ENCODE data around the gene FCAMR.

FCAMR gene

GRCh38 chr1:206987873-206988272 is 17.6 kb upstream of the FCAMR start:
- no peak for DNase-seq

- no peak for DNase-seq
Measured at GRCh38 chr1:206986885-206987284, 16.6 kb upstream of the FCAMR start.

- no peak for DNase-seq
Measured at GRCh38 chr1:206986402-206986801, 16.1 kb upstream of the FCAMR start.

GRCh38 chr1:206985162-206985749 is 15.0 kb upstream of the FCAMR start:
- no peak for DNase-seq

GRCh38 chr1:206982216-206982615 is 12.0 kb upstream of the FCAMR start:
- no peak for DNase-seq

GRCh38 chr1:206979379-206980043 is 9.3 kb upstream of the FCAMR start:
- no peak for DNase-seq

- no peak for DNase-seq
Measured at GRCh38 chr1:206978259-206978658, 8.0 kb upstream of the FCAMR start.

- no peak for DNase-seq
Measured at GRCh38 chr1:206975306-206975705, 5.0 kb upstream of the FCAMR start.

- DNase-seq = no peak
Measured at GRCh38 chr1:206974140-206974539, 3.9 kb upstream of the FCAMR start.

- DNase-seq = no peak
Measured at GRCh38 chr1:206972728-206973127, 2.5 kb upstream of the FCAMR start.

- no peak for DNase-seq
Measured at GRCh38 chr1:206971029-206971655, 882 bp upstream of the FCAMR start.

- no peak for DNase-seq
Measured at GRCh38 chr1:206969090-206969489, 1.2 kb downstream of the FCAMR start.

- DNase-seq = no peak
Measured at GRCh38 chr1:206967096-206967849, 3.0 kb downstream of the FCAMR start.

GRCh38 chr1:206965781-206966180 is 4.5 kb downstream of the FCAMR start:
- no peak for DNase-seq

- no peak for DNase-seq
Measured at GRCh38 chr1:206963740-206964139, 6.5 kb downstream of the FCAMR start.

- no peak for DNase-seq
Measured at GRCh38 chr1:206963119-206963712, 7.0 kb downstream of the FCAMR start.

- DNase-seq = no peak
Measured at GRCh38 chr1:206962272-206962671, 8.0 kb downstream of the FCAMR start.

- no peak for DNase-seq
Measured at GRCh38 chr1:206961668-206962067, 8.6 kb downstream of the FCAMR start.

- no peak for DNase-seq
Measured at GRCh38 chr1:206960676-206961386, 9.4 kb downstream of the FCAMR start.

GRCh38 chr1:206958144-206958543 is 12.1 kb downstream of the FCAMR start:
- no peak for DNase-seq

- DNase-seq = no peak
Measured at GRCh38 chr1:206957639-206958038, 12.6 kb downstream of the FCAMR start.

All from NCI-H2081 treated with DMSO at 0.1 percent for 48 hours (cell line).